ELF-1 (cell line): ENCODE data around the gene TECPR2.

Experiments
- DNase-seq: peaks from one replicate; pipeline ENCODE4 v3.0.0-alpha.2; 2016; ENCODE audit warnings: low read depth, low spot score

Gene TECPR2

GRCh38 chr14:102424520-102424919 is 61.8 kb downstream of the TECPR2 start:
- DNase-seq: no peak

GRCh38 chr14:102424923-102425322 is 62.2 kb downstream of the TECPR2 start:
- DNase-seq: no peak

- no peak for DNase-seq
Observed at GRCh38 chr14:102426796-102427195, 64.1 kb downstream of the TECPR2 start.

GRCh38 chr14:102427642-102428041 is 64.9 kb downstream of the TECPR2 start:
- no peak for DNase-seq

- no peak for DNase-seq
Observed at GRCh38 chr14:102430212-102430908, 67.6 kb downstream of the TECPR2 start.

- no peak for DNase-seq
Observed at GRCh38 chr14:102431751-102432150, 69.0 kb downstream of the TECPR2 start.

GRCh38 chr14:102434647-102435175 is 72.0 kb downstream of the TECPR2 start:
- no peak for DNase-seq

GRCh38 chr14:102437997-102438915 is 75.5 kb downstream of the TECPR2 start:
- DNase-seq: peak; percentile 90

GRCh38 chr14:102439556-102439955 is 76.8 kb downstream of the TECPR2 start:
- DNase-seq: no peak

- no peak for DNase-seq
Observed at GRCh38 chr14:102440392-102440791, 77.7 kb downstream of the TECPR2 start.

GRCh38 chr14:102442241-102443211 is 79.8 kb downstream of the TECPR2 start:
- no peak for DNase-seq

GRCh38 chr14:102445066-102445465 is 82.3 kb downstream of the TECPR2 start:
- no peak for DNase-seq

- no peak for DNase-seq
Observed at GRCh38 chr14:102445641-102446040, 82.9 kb downstream of the TECPR2 start.

GRCh38 chr14:102450206-102451063 is 87.7 kb downstream of the TECPR2 start:
- DNase-seq: no peak

- no peak for DNase-seq
Observed at GRCh38 chr14:102451064-102451352, 88.3 kb downstream of the TECPR2 start.

- DNase-seq: no peak
Observed at GRCh38 chr14:102452302-102452701, 89.6 kb downstream of the TECPR2 start.

GRCh38 chr14:102454711-102455110 is 92.0 kb downstream of the TECPR2 start:
- no peak for DNase-seq

GRCh38 chr14:102457509-102457908 is 94.8 kb downstream of the TECPR2 start:
- no peak for DNase-seq

GRCh38 chr14:102461490-102462338 is 99.0 kb downstream of the TECPR2 start:
- no peak for DNase-seq

GRCh38 chr14:102462391-102462790 is 99.7 kb downstream of the TECPR2 start:
- no peak for DNase-seq
